H9 (cell line): ENCODE data around the gene VWA5A. TPM values are rescaled to one million over a fixed set of nuclear protein-coding genes. Genes with fewer than 3 reads are reported as not detected.

Source experiments
- DNase-seq: peaks from one replicate; pipeline ENCODE4 v3.0.0-alpha.2; 2017
- H2AFZ ChIP-seq: one replicate; pipeline ENCODE4 v1.6.1; 2013; ENCODE audit warnings: mild to moderate bottlenecking, low read length, control low read depth, moderate library complexity
- H2AK5ac ChIP-seq: 2 replicates; pipeline ENCODE4 v1.6.1; 2013; ENCODE audit warnings: low read length, control low read depth, mixed read lengths; ENCODE audit not compliant: insufficient read length
- H2BK120ac ChIP-seq: one replicate; pipeline ENCODE4 v1.6.1; 2013; ENCODE audit warnings: low read depth, mild to moderate bottlenecking, low read length, control low read depth, inconsistent platforms; ENCODE audit not compliant: poor library complexity, severe bottlenecking
- H2BK12ac ChIP-seq: 2 replicates; pipeline ENCODE4 v1.6.1; 2013; ENCODE audit warnings: low read length, control low read depth, mixed read lengths, low read depth; ENCODE audit not compliant: insufficient read length
- H2BK15ac ChIP-seq: 2 replicates; pipeline ENCODE4 v1.6.1; 2013; ENCODE audit warnings: low read depth, low read length, control low read depth
- H2BK20ac ChIP-seq: one replicate; pipeline ENCODE4 v1.6.1; 2013; ENCODE audit warnings: low read depth, mild to moderate bottlenecking, low read length, control low read depth, inconsistent platforms; ENCODE audit not compliant: poor library complexity, severe bottlenecking
- H2BK5ac ChIP-seq: 2 replicates; pipeline ENCODE4 v1.6.1; 2013; ENCODE audit warnings: low read length, control low read depth, mixed read lengths; ENCODE audit not compliant: insufficient read length
- H3K14ac ChIP-seq: 2 replicates; pipeline ENCODE4 v1.6.1; 2013; ENCODE audit warnings: low read length, control low read depth; ENCODE audit not compliant: insufficient read depth
- H3K18ac ChIP-seq: 2 replicates; pipeline ENCODE4 v1.6.1; 2013; ENCODE audit warnings: low read depth, mild to moderate bottlenecking, mixed read lengths, low read length, control low read depth; ENCODE audit not compliant: insufficient read length
- H3K23ac ChIP-seq: 2 replicates; pipeline ENCODE4 v1.6.1; 2013; ENCODE audit warnings: low read length, control low read depth, mixed read lengths, low read depth; ENCODE audit not compliant: insufficient read length
- H3K23me2 ChIP-seq: 2 replicates; pipeline ENCODE4 v1.6.1; 2013; ENCODE audit warnings: low read depth, mild to moderate bottlenecking, mixed read lengths, low read length, control low read depth; ENCODE audit not compliant: insufficient read length, poor library complexity, severe bottlenecking
- H3K27ac ChIP-seq: 2 replicates; pipeline ENCODE4 v1.5.1; 2013; ENCODE audit warnings: low read length, control low read depth, mixed read lengths, low read depth; ENCODE audit not compliant: insufficient read length
- H3K27me3 ChIP-seq: 2 replicates; pipeline ENCODE4 v1.6.1; 2013; ENCODE audit warnings: low read length, control low read depth, inconsistent platforms; ENCODE audit not compliant: insufficient read depth
- H3K4ac ChIP-seq: 2 replicates; pipeline ENCODE4 v1.6.1; 2013; ENCODE audit warnings: low read depth, mild to moderate bottlenecking, control low read depth, inconsistent platforms, low read length, moderate library complexity
- H3K4me1 ChIP-seq: 2 replicates; pipeline ENCODE4 v1.6.1; 2013; ENCODE audit warnings: low read length, control low read depth, inconsistent platforms; ENCODE audit not compliant: insufficient read depth
- H3K4me2 ChIP-seq: 2 replicates; pipeline ENCODE4 v1.6.1; 2013; ENCODE audit warnings: low read length, control low read depth, mixed read lengths; ENCODE audit not compliant: insufficient read length, insufficient read depth
- H3K56ac ChIP-seq: 2 replicates; pipeline ENCODE4 v1.6.1; 2013; ENCODE audit warnings: low read depth, mild to moderate bottlenecking, mixed read lengths, low read length, control low read depth; ENCODE audit not compliant: insufficient read length
- H3K79me1 ChIP-seq: 2 replicates; pipeline ENCODE4 v1.6.1; 2013; ENCODE audit warnings: low read depth, mild to moderate bottlenecking, moderate library complexity, low read length, control low read depth, inconsistent platforms; ENCODE audit not compliant: insufficient read depth, poor library complexity, severe bottlenecking
- H3K79me2 ChIP-seq: 2 replicates; pipeline ENCODE4 v1.6.1; 2013; ENCODE audit warnings: low read length, control low read depth, inconsistent platforms; ENCODE audit not compliant: insufficient read depth
- H3K9ac ChIP-seq: 2 replicates; pipeline ENCODE4 v1.6.1; 2013; ENCODE audit warnings: low read length, control low read depth, mixed read lengths; ENCODE audit not compliant: insufficient read length; ENCODE audit errors: extremely low read depth
- H3K9me3 ChIP-seq: one replicate; pipeline ENCODE4 v1.6.1; 2013; ENCODE audit warnings: low read depth, low read length, inconsistent platforms; ENCODE audit not compliant: control insufficient read depth
- H3T11ph ChIP-seq: one replicate; pipeline ENCODE4 v1.6.1; 2013; ENCODE audit warnings: mild to moderate bottlenecking, low read length, control low read depth, inconsistent platforms
- H4K20me1 ChIP-seq: one replicate; pipeline ENCODE4 v1.6.1; 2013; ENCODE audit not compliant: control insufficient read depth, insufficient read length, insufficient read depth
- H4K5ac ChIP-seq: 2 replicates; pipeline ENCODE4 v1.6.1; 2013; ENCODE audit warnings: low read depth, mild to moderate bottlenecking, mixed read lengths, low read length, control low read depth; ENCODE audit not compliant: insufficient read length
- H4K8ac ChIP-seq: replicated peaks from 2 replicates; pipeline ENCODE4 v1.6.1; 2013; ENCODE audit warnings: low read length, control low read depth, mixed read lengths, low read depth; ENCODE audit not compliant: insufficient read length
- H4K91ac ChIP-seq: 2 replicates; pipeline ENCODE4 v1.6.1; 2013; ENCODE audit warnings: low read depth, mild to moderate bottlenecking, moderate library complexity, mixed read lengths, low read length, control low read depth; ENCODE audit not compliant: insufficient read length
- H3K27ac Mint-ChIP-seq, 3 experiments: 2 replicates in 2 of 3; 3 replicates in 1 of 3; pipeline ENCODE4 v1.8.0; 2020 to 2021; ENCODE audit warnings: mixed read lengths in 3 of 3, mild to moderate bottlenecking in 1 of 3, moderate library complexity in 1 of 3
- H3K27me3 Mint-ChIP-seq: 2 replicates; pipeline ENCODE4 v1.8.0; 2021; ENCODE audit warnings: low read depth, mild to moderate bottlenecking, moderate library complexity, mixed read lengths
- H3K36me3 Mint-ChIP-seq, 3 experiments: 2 replicates in 2 of 3; 3 replicates in 1 of 3; pipeline ENCODE4 v1.8.0; 2020 to 2021; ENCODE audit warnings: low read depth in 3 of 3, mixed read lengths in 3 of 3; ENCODE audit not compliant: insufficient read depth in 1 of 3
- H3K4me1 Mint-ChIP-seq, 2 experiments: 2 replicates each; pipeline ENCODE4 v1.8.0; 2020; ENCODE audit warnings: mixed read lengths in 2 of 2
- H3K4me3 Mint-ChIP-seq, 2 experiments: 2 replicates in 1 of 2; 3 replicates in 1 of 2; pipeline ENCODE4 v1.8.0; 2020 to 2021; ENCODE audit warnings: mild to moderate bottlenecking in 2 of 2, mixed read lengths in 2 of 2, moderate library complexity in 1 of 2
- H3K9me3 Mint-ChIP-seq, 2 experiments: 2 replicates in 1 of 2; 3 replicates in 1 of 2; pipeline ENCODE4 v1.8.0; 2020; ENCODE audit warnings: mild to moderate bottlenecking in 2 of 2, mixed read lengths in 2 of 2, moderate library complexity in 1 of 2
- CTCF ChIP-seq: fragments of 200-600 bp; sonication (generic); conservative IDR thresholded peaks from 3 replicates; pipeline ENCODE4 v1.8.0; 2021; ENCODE audit warnings: antibody characterized with exemption, mild to moderate bottlenecking
- total RNA-seq: library from RNA; stranded (reverse); gene quantifications from 2 replicates; pipeline ENCODE4 v1.2.1, GENCODE V29; 2021

The VWA5A gene
- total RNA-seq, 1 experiment from 2014 or later = 15.6 TPM

GRCh38 chr11:124110201-124110600 is 5.0 kb upstream of the VWA5A start:
- Histone ChIP-seq H3K14ac (no peak overlapping the region), H3K18ac (no peak overlapping the region)

More at GRCh38 chr11:124110201-124110600, 5.0 kb upstream of the VWA5A start:
- H4K20me1 ChIP-seq = no peaks in the 10 kb centered on the region
- Mint-ChIP-seq H3K27me3 (peaks cover 2% of the 10 kb centered on the region), H3K36me3 (no peaks in the 10 kb centered on the region), H3K4me3 (no peak overlapping the region), H3K27ac (no peak overlapping the region), H3K4me1 (peaks cover 5 to 7% of the 10 kb centered on the region in 2 experiments; a peak in 3 of 4 replicates), H3K9me3 (no peaks in the 10 kb centered on the region)
- H4K5ac ChIP-seq = no peak overlapping the region
- no peaks in the 10 kb centered on the region for H3K9me3 ChIP-seq
- H2BK12ac ChIP-seq = no peak overlapping the region
- no peak overlapping the region for H3K56ac ChIP-seq
- H4K8ac ChIP-seq = no peak overlapping the region
- no peak overlapping the region for H3T11ph ChIP-seq
- H3K79me1 ChIP-seq = no peaks in the 10 kb centered on the region
- no peaks in the 10 kb centered on the region for H3K27me3 ChIP-seq
- H2AK5ac ChIP-seq = no peak overlapping the region
- H2BK20ac ChIP-seq = no peak overlapping the region
- H2BK5ac ChIP-seq = no peak overlapping the region
- H3K4me1 ChIP-seq = no peaks in the 10 kb centered on the region
- no peaks in the 10 kb centered on the region for H3K79me2 ChIP-seq
- H4K91ac ChIP-seq = no peak overlapping the region
- TF ChIP-seq CTCF = no peak
- H3K4ac ChIP-seq = no peak overlapping the region
- no peak for DNase-seq
- H3K23me2 ChIP-seq = no peaks in the 10 kb centered on the region
- H2BK15ac ChIP-seq = no peak overlapping the region
- no peak overlapping the region for H3K27ac ChIP-seq
- H3K9ac ChIP-seq = no peak overlapping the region
- no peak overlapping the region for H3K23ac ChIP-seq
- no peak overlapping the region for H3K4me2 ChIP-seq
- no peak overlapping the region for H2AFZ ChIP-seq
- no peak overlapping the region for H2BK120ac ChIP-seq
